ENCODE results near the gene OR2T6.

DNA sequence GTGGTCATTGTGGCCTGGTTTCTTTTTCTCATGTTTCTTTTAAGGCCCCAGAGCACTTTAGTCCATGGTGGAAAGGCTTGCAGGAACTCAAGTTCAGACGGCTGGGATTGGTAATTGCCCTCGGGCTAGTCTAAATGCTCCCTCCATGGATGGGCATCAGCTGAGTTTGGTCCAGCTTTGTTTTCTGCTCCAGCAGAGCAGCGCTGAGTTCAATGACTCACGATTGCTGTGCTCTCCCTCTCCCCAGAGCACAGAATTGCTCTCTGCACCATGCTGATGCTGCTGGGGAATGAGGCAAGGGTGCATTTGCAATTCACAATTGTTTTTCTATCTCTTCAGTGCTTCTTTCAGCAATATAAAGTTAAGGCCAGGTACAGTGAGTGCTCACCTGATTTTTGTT is 1.8 kb upstream of the OR2T6 start:
- TF ChIP-seq, protein P1, sequence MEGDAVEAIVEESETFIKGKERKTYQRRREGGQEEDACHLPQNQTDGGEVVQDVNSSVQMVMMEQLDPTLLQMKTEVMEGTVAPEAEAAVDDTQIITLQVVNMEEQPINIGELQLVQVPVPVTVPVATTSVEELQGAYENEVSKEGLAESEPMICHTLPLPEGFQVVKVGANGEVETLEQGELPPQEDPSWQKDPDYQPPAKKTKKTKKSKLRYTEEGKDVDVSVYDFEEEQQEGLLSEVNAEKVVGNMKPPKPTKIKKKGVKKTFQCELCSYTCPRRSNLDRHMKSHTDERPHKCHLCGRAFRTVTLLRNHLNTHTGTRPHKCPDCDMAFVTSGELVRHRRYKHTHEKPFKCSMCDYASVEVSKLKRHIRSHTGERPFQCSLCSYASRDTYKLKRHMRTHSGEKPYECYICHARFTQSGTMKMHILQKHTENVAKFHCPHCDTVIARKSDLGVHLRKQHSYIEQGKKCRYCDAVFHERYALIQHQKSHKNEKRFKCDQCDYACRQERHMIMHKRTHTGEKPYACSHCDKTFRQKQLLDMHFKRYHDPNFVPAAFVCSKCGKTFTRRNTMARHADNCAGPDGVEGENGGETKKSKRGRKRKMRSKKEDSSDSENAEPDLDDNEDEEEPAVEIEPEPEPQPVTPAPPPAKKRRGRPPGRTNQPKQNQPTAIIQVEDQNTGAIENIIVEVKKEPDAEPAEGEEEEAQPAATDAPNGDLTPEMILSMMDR (IDR thresholded peaks at IDR 0.05): no peak
- TF ChIP-seq POLR2A (IDR thresholded peaks at IDR 0.05) (no peak), POLR2AphosphoS5 (IDR thresholded peaks at IDR 0.05) (no peak), EP300 (IDR thresholded peaks at IDR 0.05) (no peak)
